ENCODE measurements around the gene SPRED2. TPM values are rescaled to one million over a fixed set of nuclear protein-coding genes. Genes with fewer than 3 reads are reported as not detected.

Gene SPRED2
- total RNA-seq, 1 donor from 2014 or later = 46.3 TPM

- H3K27ac Mint-ChIP-seq (ENCODE audit: unreplicated experiment) = no peak overlapping the region
- H3K9me3 Mint-ChIP-seq (ENCODE audit: unreplicated experiment) = no peaks in the 10 kb centered on the region
- no peak for DNase-seq (ENCODE audit: extremely low spot score, unreplicated experiment)
- TF ChIP-seq CTCF (IDR thresholded peaks at IDR 0.05) = no peak
- peaks cover 7% of the 10 kb centered on the region for H3K4me1 Mint-ChIP-seq (ENCODE audit: unreplicated experiment)
- H3K27me3 Mint-ChIP-seq (ENCODE audit: unreplicated experiment) = no peaks in the 10 kb centered on the region
- H3K36me3 Mint-ChIP-seq (ENCODE audit: unreplicated experiment) = no peaks in the 10 kb centered on the region
- no peak overlapping the region for H3K4me3 Mint-ChIP-seq (ENCODE audit: unreplicated experiment)
Observed at GRCh38 chr2:65287364-65287763, 145.0 kb downstream of the SPRED2 start.

- H3K9me3 Mint-ChIP-seq (ENCODE audit: unreplicated experiment) = no peaks in the 10 kb centered on the region
- peak overlapping the region; percentile 1 for H3K27ac Mint-ChIP-seq (ENCODE audit: unreplicated experiment)
- H3K36me3 Mint-ChIP-seq (ENCODE audit: unreplicated experiment) = no peaks in the 10 kb centered on the region
- peak; percentile 53 for DNase-seq (ENCODE audit: extremely low spot score, unreplicated experiment)
- H3K4me1 Mint-ChIP-seq (ENCODE audit: unreplicated experiment) = peaks cover 24% of the 10 kb centered on the region
- no peak overlapping the region for H3K4me3 Mint-ChIP-seq (ENCODE audit: unreplicated experiment)
- H3K27me3 Mint-ChIP-seq (ENCODE audit: unreplicated experiment) = no peaks in the 10 kb centered on the region
- TF ChIP-seq CTCF (IDR thresholded peaks at IDR 0.05) = no peak
Observed at GRCh38 chr2:65282477-65283053, 149.8 kb downstream of the SPRED2 start.

GRCh38 chr2:65281627-65282351 lies 150.6 kb downstream of the SPRED2 start:
- H3K36me3 Mint-ChIP-seq (ENCODE audit: unreplicated experiment) = no peaks in the 10 kb centered on the region
- no peaks in the 10 kb centered on the region for H3K27me3 Mint-ChIP-seq (ENCODE audit: unreplicated experiment)
- no peak for TF ChIP-seq CTCF (IDR thresholded peaks at IDR 0.05)
- H3K4me1 Mint-ChIP-seq (ENCODE audit: unreplicated experiment) = peaks cover 31% of the 10 kb centered on the region
- DNase-seq (ENCODE audit: extremely low spot score, unreplicated experiment) = no peak
- H3K27ac Mint-ChIP-seq (ENCODE audit: unreplicated experiment) = peak overlapping the region; percentile 19
- H3K4me3 Mint-ChIP-seq (ENCODE audit: unreplicated experiment) = no peak overlapping the region
- no peaks in the 10 kb centered on the region for H3K9me3 Mint-ChIP-seq (ENCODE audit: unreplicated experiment)

- DNase-seq (ENCODE audit: extremely low spot score, unreplicated experiment) = no peak
- Mint-ChIP-seq H3K27me3 (ENCODE audit: unreplicated experiment) (no peaks in the 10 kb centered on the region), H3K4me1 (ENCODE audit: unreplicated experiment) (peaks cover 50% of the 10 kb centered on the region), H3K9me3 (ENCODE audit: unreplicated experiment) (no peaks in the 10 kb centered on the region), H3K36me3 (ENCODE audit: unreplicated experiment) (peaks cover 7% of the 10 kb centered on the region), H3K4me3 (ENCODE audit: unreplicated experiment) (no peak overlapping the region), H3K27ac (ENCODE audit: unreplicated experiment) (no peak overlapping the region)
- no peak for TF ChIP-seq CTCF (IDR thresholded peaks at IDR 0.05)
Observed at GRCh38 chr2:65279756-65280155, 152.6 kb downstream of the SPRED2 start.

GRCh38 chr2:65278531-65278981 lies 153.8 kb downstream of the SPRED2 start:
- DNase-seq (ENCODE audit: extremely low spot score, unreplicated experiment) = no peak
- Mint-ChIP-seq H3K9me3 (ENCODE audit: unreplicated experiment) (no peaks in the 10 kb centered on the region), H3K27me3 (ENCODE audit: unreplicated experiment) (no peaks in the 10 kb centered on the region), H3K27ac (ENCODE audit: unreplicated experiment) (no peak overlapping the region), H3K36me3 (ENCODE audit: unreplicated experiment) (peaks cover 14% of the 10 kb centered on the region), H3K4me3 (ENCODE audit: unreplicated experiment) (no peak overlapping the region), H3K4me1 (ENCODE audit: unreplicated experiment) (peaks cover 56% of the 10 kb centered on the region)
- TF ChIP-seq CTCF (IDR thresholded peaks at IDR 0.05) = no peak

All from osteocyte (in vitro differentiated cells).